Peyer's patch (tissue), 4 donors: ENCODE data around the gene AIFM1. TPM values are rescaled to one million over a fixed set of nuclear protein-coding genes. Genes with fewer than 3 reads are reported as not detected.

Source experiments
- DNase-seq, 3 donors: peaks; one replicate each; pipeline ENCODE4 v3.0.0-alpha.2; 2017 to 2019
- H3K27ac ChIP-seq, 4 donors: fragments of 200-600 bp; sonication (generic); one replicate each; pipeline ENCODE4 v1.5.1; 2016 to 2019
- H3K27me3 ChIP-seq, 2 donors: fragments of 200-600 bp; sonication (generic); one replicate each; pipeline ENCODE4 v1.5.1; 2019
- H3K36me3 ChIP-seq, 3 donors: fragments of 200-600 bp; sonication (generic); one replicate each; pipeline ENCODE4 v1.5.1; 2016 to 2019
- H3K4me1 ChIP-seq, 4 donors: fragments of 200-600 bp; sonication (generic); one replicate each; pipeline ENCODE4 v1.5.1; 2016 to 2019
- H3K4me3 ChIP-seq, 4 donors: fragments of 200-600 bp; sonication (generic); 1 replicate in 3 of 4; 2 replicates in 1 of 4; pipeline ENCODE4 v1.5.1; 2016 to 2019; ENCODE audit warnings: mild to moderate bottlenecking in 1 of 4
- H3K9me3 ChIP-seq, 4 donors: fragments of 200-600 bp; sonication (generic); one replicate each; pipeline ENCODE4 v1.5.1; 2016 to 2019; ENCODE audit warnings: mild to moderate bottlenecking in 1 of 4
- CTCF ChIP-seq, 6 experiments: fragments of 450-650 bp in 4 of 6; fragments of 200-600 bp in 2 of 6; sonication (generic) in 1 of 6; IDR thresholded peaks; one replicate each; pipeline ENCODE4 v1.5.1; 2017 to 2019; ENCODE audit warnings: antibody characterized with exemption in 6 of 6, mild to moderate bottlenecking in 3 of 6, moderate library complexity in 1 of 6
- POLR2A ChIP-seq, 2 donors: fragments of 450-650 bp; IDR thresholded peaks; one replicate each; pipeline ENCODE4 v1.5.1; 2017; ENCODE audit warnings: antibody characterized with exemption in 2 of 2, mild to moderate bottlenecking in 2 of 2, moderate library complexity in 2 of 2
- total RNA-seq, 4 donors: library from RNA; depleted of rRNA; stranded (reverse); fragments of >200 nt; gene quantifications; one replicate each; pipeline ENCODE4 v1.1.0, GENCODE V29; 2016

AIFM1 gene
- total RNA-seq, 4 donors from 2014 or later, result 16.5 to 44.9 (median 37.4) TPM

DNA sequence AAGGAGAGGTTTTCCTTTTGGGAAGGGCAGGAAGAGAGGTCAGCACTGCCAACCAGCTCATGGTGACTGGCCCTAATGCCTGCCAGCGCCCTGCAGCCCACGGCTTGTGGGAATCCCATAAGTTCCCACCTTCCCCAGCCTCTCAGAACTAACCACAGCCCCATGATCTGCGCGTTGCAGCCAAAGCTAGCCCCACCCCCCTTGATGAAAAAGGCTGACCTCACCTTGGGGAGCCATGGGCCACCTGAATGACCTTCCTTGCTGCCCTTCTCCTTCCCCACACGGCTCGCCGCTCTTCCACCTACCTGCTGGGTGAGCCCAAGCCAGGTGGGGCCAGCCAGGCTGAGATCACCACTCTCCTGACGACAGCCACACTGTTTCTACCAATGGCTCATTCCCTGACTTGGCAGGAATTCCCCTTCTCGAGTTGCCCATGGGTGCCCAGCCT is 51.5 kb downstream of the AIFM1 start:
- no peak for TF ChIP-seq CTCF (IDR thresholded peaks at IDR 0.05)
- TF ChIP-seq POLR2A (IDR thresholded peaks at IDR 0.05), result no peak
- no peak overlapping the region for H3K27ac ChIP-seq
- H3K27me3 ChIP-seq, result no peaks in the 10 kb centered on the region
- DNase-seq, result no peak
- H3K36me3 ChIP-seq, result no peaks in the 10 kb centered on the region
- no peaks in the 10 kb centered on the region for H3K4me1 ChIP-seq
- no peak overlapping the region for H3K4me3 ChIP-seq
- no peaks in the 10 kb centered on the region for H3K9me3 ChIP-seq

DNA sequence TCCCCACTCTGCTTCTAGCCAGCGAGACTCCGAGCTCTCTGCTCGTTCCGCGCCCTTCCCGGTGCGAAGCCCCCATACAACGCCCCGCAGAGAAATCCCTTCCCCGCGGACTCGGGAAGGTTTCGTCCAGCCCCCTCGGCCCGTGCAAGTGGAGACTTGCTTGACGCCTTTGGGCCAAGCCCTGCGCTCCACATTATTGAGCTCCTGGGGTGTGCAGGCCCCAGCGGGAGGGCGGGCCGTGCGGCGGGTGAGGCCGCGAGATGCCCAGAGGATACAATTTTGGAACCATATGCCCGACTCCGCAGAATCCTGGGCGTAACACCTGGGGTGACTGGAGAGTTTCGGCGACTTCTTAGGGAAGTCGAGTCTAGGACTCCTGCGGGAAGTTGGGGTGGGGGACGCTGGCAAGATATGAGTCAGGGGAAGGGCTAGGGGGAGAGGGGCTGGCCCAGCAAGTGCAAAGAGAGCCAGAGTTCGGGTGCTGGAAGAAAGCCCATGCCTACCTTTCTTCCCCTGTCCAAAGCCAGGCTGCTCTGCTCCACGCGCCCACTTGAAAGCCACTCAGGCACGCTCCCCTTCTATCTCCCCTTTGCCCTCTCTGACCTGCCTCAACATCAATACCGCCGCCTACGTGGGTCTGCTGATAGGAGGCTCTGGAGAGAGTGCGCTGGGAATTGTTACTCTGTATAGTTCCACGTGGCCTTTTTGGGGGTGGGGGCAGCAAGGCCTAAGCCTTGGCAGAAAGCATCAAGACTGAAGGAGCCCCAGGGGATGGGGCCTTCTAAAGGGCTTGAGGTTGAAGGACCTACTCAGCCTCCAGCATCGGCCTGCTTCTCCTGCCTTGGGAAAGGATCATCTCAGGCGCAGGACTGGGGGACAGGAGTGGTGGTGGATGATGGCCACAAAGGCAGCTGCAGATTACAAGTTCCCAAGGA is 54.2 kb downstream of the AIFM1 start:
- no peak for DNase-seq
- Histone ChIP-seq H3K36me3 (no peaks in the 10 kb centered on the region), H3K27ac (peak overlapping the region; percentile 88 to 99 (median 96)), H3K9me3 (no peaks in the 10 kb centered on the region), H3K27me3 (no peaks in the 10 kb centered on the region), H3K4me3 (peak overlapping the region; percentile 67 to 93 (median 76)), H3K4me1 (peaks cover 0 to 20% (median 0%) of the 10 kb centered on the region in 4 donors)
- TF ChIP-seq CTCF (IDR thresholded peaks at IDR 0.05) (no peak), POLR2A (IDR thresholded peaks at IDR 0.05) (no peak)

GRCh38 chrX:130110379-130111219 is 55.0 kb downstream of the AIFM1 start, which contains the start of gene ELF4:
TSS of gene ELF4 (minus strand) at chrX:130110497. CDS start at chrX:130081330, 29,167 bp downstream.
- no peaks in the 10 kb centered on the region for H3K36me3 ChIP-seq
- peaks cover 0 to 20% (median 0%) of the 10 kb centered on the region in 4 donors for H3K4me1 ChIP-seq
- no peaks in the 10 kb centered on the region for H3K9me3 ChIP-seq
- peak; percentile 37 to 41 for TF ChIP-seq POLR2A (IDR thresholded peaks at IDR 0.05)
- TF ChIP-seq CTCF (IDR thresholded peaks at IDR 0.05), result no peak
- H3K27me3 ChIP-seq, result no peaks in the 10 kb centered on the region
- H3K4me3 ChIP-seq, result peak within 1 kb of the TSS; percentile 67 to 93 (median 76)
- peak; percentile 48 to 80 (median 74) for DNase-seq
- peak within 1 kb of the TSS; percentile 88 to 99 (median 96) for H3K27ac ChIP-seq

DNA sequence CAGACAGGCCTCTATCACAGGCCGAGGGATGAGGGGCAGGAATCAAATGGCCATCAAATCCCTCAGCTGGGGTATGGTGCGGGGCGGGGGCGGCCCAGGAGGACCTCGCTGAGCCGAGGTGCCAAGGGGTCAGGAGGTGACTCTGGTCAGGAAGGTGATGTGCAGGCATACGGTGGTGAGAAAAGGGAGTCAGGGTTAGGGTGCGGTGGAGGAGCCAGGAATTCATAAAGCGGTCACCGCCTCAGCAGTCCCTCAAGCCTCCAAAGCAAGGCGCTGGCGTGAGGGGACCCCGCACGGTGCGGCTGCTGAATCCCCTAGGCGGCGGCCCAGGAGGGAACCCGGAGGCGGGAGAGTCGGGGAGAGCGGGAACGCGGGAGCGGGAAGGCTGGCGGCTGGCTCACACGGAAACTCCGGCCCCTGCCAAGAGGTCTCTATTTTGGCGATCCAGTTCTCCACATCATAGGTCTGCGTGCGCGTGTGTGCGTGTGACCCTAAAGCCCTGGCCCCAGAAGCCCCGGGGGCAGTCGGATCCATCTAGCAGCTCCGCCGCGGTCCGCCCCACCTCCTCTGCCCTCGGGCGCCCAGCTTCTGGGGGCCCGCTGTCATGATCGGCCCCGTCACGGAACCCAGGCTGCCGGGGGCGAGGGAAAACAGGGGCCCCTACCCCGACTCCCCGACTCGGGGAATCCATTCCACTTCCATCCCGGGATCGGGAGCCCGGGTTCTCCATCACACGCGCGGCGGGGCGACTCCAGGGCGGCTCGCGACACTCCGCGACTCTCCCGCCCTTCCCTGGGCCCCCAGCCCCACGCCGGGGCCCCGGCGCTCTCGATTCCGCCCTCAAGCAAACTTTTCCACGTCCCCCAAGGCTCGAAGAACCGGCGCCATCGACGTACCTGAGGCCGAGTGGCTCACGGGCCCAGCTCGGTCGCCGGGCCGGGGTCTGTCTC is 55.9 kb downstream of the AIFM1 start:
- Histone ChIP-seq H3K4me3 (peak overlapping the region; percentile 67 to 93 (median 76)), H3K36me3 (no peaks in the 10 kb centered on the region), H3K27me3 (no peaks in the 10 kb centered on the region), H3K27ac (peak overlapping the region; percentile 88 to 99 (median 96)), H3K9me3 (no peaks in the 10 kb centered on the region), H3K4me1 (peaks cover 0 to 20% (median 0%) of the 10 kb centered on the region in 4 donors)
- TF ChIP-seq CTCF (IDR thresholded peaks at IDR 0.05) (no peak), POLR2A (IDR thresholded peaks at IDR 0.05) (peak in 1 of 2 donors; percentile 55)
- DNase-seq, result no peak
